ENCODE measurements around the gene DDX46. TPM values are rescaled to one million over a fixed set of nuclear protein-coding genes. Genes with fewer than 3 reads are reported as not detected.
"Not testable (repeated sequence)": the region's sequence is repeated elsewhere in the genome, so short reads cannot be mapped to it uniquely, and the experiment has no call there.

Gene DDX46
- total RNA-seq, 1 experiment from 2014 or later = 128 TPM

DNA sequence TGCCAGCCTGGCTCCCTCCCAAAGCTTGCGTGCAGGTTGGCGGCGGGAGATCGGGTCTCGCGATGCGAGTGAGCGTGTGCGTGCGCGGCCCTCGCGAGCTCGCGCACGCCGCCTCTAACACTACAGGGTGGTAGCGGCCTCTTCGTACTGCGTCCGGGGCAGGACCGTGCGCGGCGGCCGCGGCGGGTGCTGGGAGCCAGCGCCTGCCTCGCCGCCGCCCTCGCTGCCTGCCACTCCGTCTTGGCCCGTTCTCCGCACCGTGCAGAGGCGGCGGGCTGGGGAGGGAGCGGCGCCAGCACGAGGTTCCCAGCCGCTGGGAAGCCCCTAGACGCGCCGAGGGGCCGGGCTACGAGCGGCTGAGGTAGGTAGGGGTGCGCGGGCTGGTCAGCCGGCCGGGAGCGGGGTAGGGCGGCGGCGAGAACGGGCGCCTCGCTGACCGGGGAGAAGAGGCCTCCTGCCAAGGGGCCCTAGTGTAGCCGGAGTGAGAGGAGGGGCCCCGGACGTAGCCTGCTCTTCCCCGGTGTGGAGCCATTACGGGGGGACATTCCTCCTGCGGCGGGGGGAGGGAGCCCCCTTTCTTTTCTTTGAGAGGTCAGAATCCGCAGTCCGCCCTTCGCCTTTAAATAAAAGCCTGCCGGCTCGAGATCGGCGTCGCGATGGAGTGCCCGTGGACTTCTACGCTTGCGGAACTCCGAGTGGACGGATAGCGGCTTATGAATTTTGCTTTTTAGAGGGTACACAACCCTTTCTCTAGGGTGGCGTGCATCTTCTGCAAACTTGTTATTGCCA is 87.5 kb downstream of the DDX46 start, which contains the start of gene C5orf24:
C5orf24 (plus strand) TSS at position 117 of the 789 bp plus-strand sequence. CDS start 8,933 bp downstream, outside the sequence.
- Histone ChIP-seq H3K9me3 (ENCODE audit: low read depth, low read length, poor library complexity, severe bottlenecking) (no peaks in the 10 kb centered on the region), H3K27me3 (replicated peaks; ENCODE audit: insufficient read depth, low read depth, low read length, poor library complexity) (no peaks in the 10 kb centered on the region), H3K36me3 (ENCODE audit: insufficient read depth, low read length, poor library complexity, severe bottlenecking) (peaks cover 14% of the 10 kb centered on the region), H3K4me3 (ENCODE audit: low read depth, low read length, poor library complexity, severe bottlenecking) (peak within 1 kb of the TSS; percentile 93), H3K27ac (ENCODE audit: low read depth, low read length, poor library complexity, severe bottlenecking) (peak within 1 kb of the TSS; percentile 98), H3K4me1 (ENCODE audit: insufficient read depth, low read length, poor library complexity, severe bottlenecking) (peaks cover 11% of the 10 kb centered on the region)
- no peak for TF ChIP-seq EZH2 (IDR thresholded peaks at IDR 0.05; ENCODE audit: borderline replicate concordance, low read depth, low read length, poor library complexity, severe bottlenecking)
- TF ChIP-seq, protein P1, sequence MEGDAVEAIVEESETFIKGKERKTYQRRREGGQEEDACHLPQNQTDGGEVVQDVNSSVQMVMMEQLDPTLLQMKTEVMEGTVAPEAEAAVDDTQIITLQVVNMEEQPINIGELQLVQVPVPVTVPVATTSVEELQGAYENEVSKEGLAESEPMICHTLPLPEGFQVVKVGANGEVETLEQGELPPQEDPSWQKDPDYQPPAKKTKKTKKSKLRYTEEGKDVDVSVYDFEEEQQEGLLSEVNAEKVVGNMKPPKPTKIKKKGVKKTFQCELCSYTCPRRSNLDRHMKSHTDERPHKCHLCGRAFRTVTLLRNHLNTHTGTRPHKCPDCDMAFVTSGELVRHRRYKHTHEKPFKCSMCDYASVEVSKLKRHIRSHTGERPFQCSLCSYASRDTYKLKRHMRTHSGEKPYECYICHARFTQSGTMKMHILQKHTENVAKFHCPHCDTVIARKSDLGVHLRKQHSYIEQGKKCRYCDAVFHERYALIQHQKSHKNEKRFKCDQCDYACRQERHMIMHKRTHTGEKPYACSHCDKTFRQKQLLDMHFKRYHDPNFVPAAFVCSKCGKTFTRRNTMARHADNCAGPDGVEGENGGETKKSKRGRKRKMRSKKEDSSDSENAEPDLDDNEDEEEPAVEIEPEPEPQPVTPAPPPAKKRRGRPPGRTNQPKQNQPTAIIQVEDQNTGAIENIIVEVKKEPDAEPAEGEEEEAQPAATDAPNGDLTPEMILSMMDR (conservative IDR thresholded peaks at IDR 0.05; ENCODE audit: low read depth, low read length) = no peak
- BruUV-seq (replicated peaks) = no TSS peak
- peak; percentile 98 for DNase-seq (ENCODE audit: low spot score)
- ChIA-PET POLR2A (ENCODE audit: low non-redundant PET) (interaction anchor here (0.5 to 0.9 kb wide), 3 partner anchors 8 to 93 kb away, joined by 3 to 5 read pairs (median 3); no protein-coding TSS in a partner anchor), CTCF (no interaction called here)
- intact Hi-C loops (cut with micrococcal nuclease; ENCODE audit: unreplicated experiment) = no loop called here

DNA sequence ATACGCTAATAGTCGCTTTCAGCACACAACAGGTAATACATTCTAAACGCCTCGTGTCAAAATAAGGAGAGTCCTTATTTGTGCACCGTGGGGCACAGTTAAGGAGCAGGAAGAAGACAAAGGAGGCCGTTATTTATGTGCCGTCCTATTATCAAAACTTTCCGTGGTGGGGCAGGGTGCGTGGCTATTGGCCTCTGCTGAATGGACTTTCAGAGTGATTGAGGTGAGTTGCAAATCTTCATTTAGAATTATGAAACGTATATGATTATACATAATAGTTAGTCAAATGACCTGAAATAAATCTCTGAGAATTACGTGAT is 88.0 kb downstream of the DDX46 start:
- TF ChIP-seq EZH2 (IDR thresholded peaks at IDR 0.05; ENCODE audit: borderline replicate concordance, low read depth, low read length, poor library complexity, severe bottlenecking) = no peak
- TF ChIP-seq, protein P1 (conservative IDR thresholded peaks at IDR 0.05; ENCODE audit: low read depth, low read length) = no peak
- Histone ChIP-seq H3K4me3 (ENCODE audit: low read depth, low read length, poor library complexity, severe bottlenecking) (peak overlapping the region; percentile 93), H3K4me1 (ENCODE audit: insufficient read depth, low read length, poor library complexity, severe bottlenecking) (peaks cover 17% of the 10 kb centered on the region), H3K27me3 (replicated peaks; ENCODE audit: insufficient read depth, low read depth, low read length, poor library complexity) (no peaks in the 10 kb centered on the region), H3K36me3 (ENCODE audit: insufficient read depth, low read length, poor library complexity, severe bottlenecking) (peaks cover 20% of the 10 kb centered on the region), H3K27ac (ENCODE audit: low read depth, low read length, poor library complexity, severe bottlenecking) (peak overlapping the region; percentile 98), H3K9me3 (ENCODE audit: low read depth, low read length, poor library complexity, severe bottlenecking) (no peaks in the 10 kb centered on the region)
- no peak for DNase-seq (ENCODE audit: low spot score)
- CTCF ChIA-PET = no interaction called here
- intact Hi-C loops (cut with micrococcal nuclease; ENCODE audit: unreplicated experiment) = no loop called here
- POLR2A ChIA-PET (ENCODE audit: low non-redundant PET) = no interaction called here
- TSS peak; percentile 65 for BruUV-seq (replicated peaks)

DNA sequence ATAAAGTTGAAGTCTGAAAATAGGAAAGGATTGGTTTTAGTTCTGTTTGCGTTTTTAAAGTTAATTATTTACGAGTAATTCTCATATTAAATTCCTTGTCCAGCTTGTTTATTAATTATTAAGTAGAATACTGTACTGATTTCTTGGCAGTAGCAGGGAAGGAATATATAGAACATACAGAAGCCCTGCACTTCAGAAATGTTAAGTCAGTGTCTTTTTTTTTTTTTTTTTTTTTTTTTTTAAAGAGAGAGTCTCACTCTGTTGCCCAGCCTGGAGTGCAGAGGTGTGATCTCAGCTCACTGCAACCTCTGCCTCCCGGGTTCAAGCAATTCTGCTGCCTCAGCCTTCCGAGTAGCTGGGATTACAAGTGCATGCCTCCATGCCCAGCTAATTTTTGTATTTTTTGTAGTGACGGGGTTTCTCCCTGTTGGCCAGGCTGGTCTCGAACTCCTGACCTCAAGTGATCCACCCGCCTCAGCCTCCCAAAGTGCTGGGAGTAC is 90.9 kb downstream of the DDX46 start:
- CTCF ChIA-PET = interaction anchor here (0.6 kb wide), 1 partner anchor 25 kb away, joined by 5 read pairs; no protein-coding TSS in a partner anchor
- intact Hi-C loops (cut with micrococcal nuclease; ENCODE audit: unreplicated experiment); H3K9me3 ChIP-seq (ENCODE audit: low read depth, low read length, poor library complexity, severe bottlenecking); DNase-seq (ENCODE audit: low spot score); BruUV-seq (replicated peaks); POLR2A ChIA-PET (ENCODE audit: low non-redundant PET); H3K4me3 ChIP-seq (ENCODE audit: low read depth, low read length, poor library complexity, severe bottlenecking); H3K27ac ChIP-seq (ENCODE audit: low read depth, low read length, poor library complexity, severe bottlenecking); H3K27me3 ChIP-seq (replicated peaks; ENCODE audit: insufficient read depth, low read depth, low read length, poor library complexity): not testable (repeated sequence)
- Histone ChIP-seq H3K4me1 (ENCODE audit: insufficient read depth, low read length, poor library complexity, severe bottlenecking) (peaks cover 17% of the 10 kb centered on the region), H3K36me3 (ENCODE audit: insufficient read depth, low read length, poor library complexity, severe bottlenecking) (peaks cover 29% of the 10 kb centered on the region)

All from A673 (cell line).